ENCODE results near the gene STOX2.

DNA sequence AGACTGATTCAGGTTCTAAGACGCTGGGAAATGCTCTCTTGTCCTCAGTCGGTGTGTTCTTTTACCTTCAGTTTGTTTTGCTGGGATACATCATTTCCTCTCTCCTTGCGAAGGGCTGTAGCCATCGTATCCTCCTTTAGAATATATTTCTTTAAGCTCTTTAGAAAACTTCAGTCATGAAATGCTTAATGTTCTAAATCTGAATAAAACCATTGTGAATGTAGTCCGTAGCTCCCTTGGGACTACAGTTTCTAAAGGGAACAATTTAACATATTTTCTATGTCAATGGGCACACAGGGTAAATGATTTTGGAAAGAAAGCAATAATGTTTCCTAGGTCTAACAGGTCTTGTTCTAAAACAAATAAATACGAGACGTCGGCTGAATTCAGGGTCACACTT is 40.6 kb downstream of the STOX2 start:
- TF ChIP-seq, protein P1, sequence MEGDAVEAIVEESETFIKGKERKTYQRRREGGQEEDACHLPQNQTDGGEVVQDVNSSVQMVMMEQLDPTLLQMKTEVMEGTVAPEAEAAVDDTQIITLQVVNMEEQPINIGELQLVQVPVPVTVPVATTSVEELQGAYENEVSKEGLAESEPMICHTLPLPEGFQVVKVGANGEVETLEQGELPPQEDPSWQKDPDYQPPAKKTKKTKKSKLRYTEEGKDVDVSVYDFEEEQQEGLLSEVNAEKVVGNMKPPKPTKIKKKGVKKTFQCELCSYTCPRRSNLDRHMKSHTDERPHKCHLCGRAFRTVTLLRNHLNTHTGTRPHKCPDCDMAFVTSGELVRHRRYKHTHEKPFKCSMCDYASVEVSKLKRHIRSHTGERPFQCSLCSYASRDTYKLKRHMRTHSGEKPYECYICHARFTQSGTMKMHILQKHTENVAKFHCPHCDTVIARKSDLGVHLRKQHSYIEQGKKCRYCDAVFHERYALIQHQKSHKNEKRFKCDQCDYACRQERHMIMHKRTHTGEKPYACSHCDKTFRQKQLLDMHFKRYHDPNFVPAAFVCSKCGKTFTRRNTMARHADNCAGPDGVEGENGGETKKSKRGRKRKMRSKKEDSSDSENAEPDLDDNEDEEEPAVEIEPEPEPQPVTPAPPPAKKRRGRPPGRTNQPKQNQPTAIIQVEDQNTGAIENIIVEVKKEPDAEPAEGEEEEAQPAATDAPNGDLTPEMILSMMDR (IDR thresholded peaks at IDR 0.05), result no peak
- no peak for TF ChIP-seq POLR2A (IDR thresholded peaks at IDR 0.05)
